ENCODE measurements around the gene IMMP1L. TPM values are rescaled to one million over a fixed set of nuclear protein-coding genes. Genes with fewer than 3 reads are reported as not detected.
A peak's percentile ranks its signal among the peaks of the same experiment; 100 is the strongest.

The IMMP1L gene
- total and polyA plus RNA-seq, 10 of the 15 experiments (the other 5 are each of a cell fraction or from before 2014, with no cell fraction given), result 29.4 to 145 (median 85.8) TPM

DNA sequence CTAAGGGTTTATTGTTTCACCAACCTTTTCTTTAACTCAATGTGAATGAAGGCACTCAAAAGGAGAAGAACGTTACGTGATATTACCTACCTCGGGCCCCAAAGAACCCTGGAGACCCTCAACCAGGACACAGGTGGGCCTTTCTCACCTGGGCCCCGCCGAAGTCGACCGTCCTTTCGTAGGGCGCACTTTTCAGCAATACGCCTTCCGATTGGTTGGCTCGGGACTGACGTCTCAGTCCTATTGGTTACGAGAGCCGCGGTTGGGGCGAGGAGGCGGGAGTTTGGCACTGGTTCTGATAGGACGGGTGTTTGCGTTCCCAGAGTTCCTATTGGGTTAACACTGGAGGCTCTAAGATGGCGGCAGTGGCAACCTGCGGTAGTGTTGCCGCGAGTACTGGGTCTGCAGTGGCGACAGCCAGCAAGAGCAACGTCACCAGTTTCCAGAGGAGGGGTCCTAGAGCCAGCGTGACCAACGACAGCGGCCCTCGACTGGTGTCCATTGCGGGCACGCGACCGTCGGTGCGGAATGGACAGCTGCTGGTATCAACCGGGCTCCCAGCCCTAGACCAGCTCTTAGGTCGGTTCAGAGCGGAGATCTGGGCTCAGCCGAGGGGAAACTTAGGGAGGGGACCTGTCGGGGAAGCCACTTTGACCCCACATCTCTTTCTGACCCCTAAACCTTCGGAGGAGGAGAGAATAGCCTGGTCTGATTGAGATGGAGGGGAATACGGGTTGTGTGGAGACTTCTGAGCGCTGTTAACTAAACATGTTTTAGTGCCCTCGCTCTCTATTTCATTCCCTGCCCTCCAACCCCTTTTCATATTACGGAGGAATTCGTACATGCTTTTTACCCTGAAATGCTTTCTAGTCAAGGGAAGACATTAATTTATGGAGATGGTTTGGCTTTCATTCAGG is at the start of gene IMMP1L, which contains the start of gene ELP4 (continued):
- TF ChIP-seq, protein P1, sequence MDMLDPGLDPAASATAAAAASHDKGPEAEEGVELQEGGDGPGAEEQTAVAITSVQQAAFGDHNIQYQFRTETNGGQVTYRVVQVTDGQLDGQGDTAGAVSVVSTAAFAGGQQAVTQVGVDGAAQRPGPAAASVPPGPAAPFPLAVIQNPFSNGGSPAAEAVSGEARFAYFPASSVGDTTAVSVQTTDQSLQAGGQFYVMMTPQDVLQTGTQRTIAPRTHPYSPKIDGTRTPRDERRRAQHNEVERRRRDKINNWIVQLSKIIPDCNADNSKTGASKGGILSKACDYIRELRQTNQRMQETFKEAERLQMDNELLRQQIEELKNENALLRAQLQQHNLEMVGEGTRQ (IDR thresholded peaks at IDR 0.05; ENCODE audit: borderline replicate concordance, low read depth, low read length), result no peak
- TF ChIP-seq E2F4 (IDR thresholded peaks at IDR 0.05; ENCODE audit: low read depth, low read length) (peak; percentile 70; the same call in 1 of the 2 replicates), SUZ12 (IDR thresholded peaks at IDR 0.05; ENCODE audit: unreplicated experiment) (no peak), BHLHE40 (IDR thresholded peaks at IDR 0.05; ENCODE audit: borderline replicate concordance in 1 of 2, low read depth in 2 of 2, low read length in 1 of 2) (peak in 1 of 2 experiments; percentile 81; a peak in 1 of 4 replicates), SRF (IDR thresholded peaks at IDR 0.05; ENCODE audit: low read depth in 2 of 2, low read length in 2 of 2) (no peak), SREBF2 (IDR thresholded peaks at IDR 0.05; ENCODE audit: low read length) (no peak), TCF7 (IDR thresholded peaks at IDR 0.05; ENCODE audit: borderline replicate concordance) (no peak), BRCA1 (IDR thresholded peaks at IDR 0.05; ENCODE audit: low read depth, low read length) (no peak), YY1 (IDR thresholded peaks at IDR 0.05; ENCODE audit: low read depth, low read length) (peak; percentile 98), POU2F2 (IDR thresholded peaks at IDR 0.05; ENCODE audit: borderline replicate concordance, low read depth, low read length) (no peak), ETV6 (conservative IDR thresholded peaks at IDR 0.05 in 1 of 2, IDR thresholded peaks at IDR 0.05 in 1 of 2; ENCODE audit: borderline replicate concordance in 1 of 2, low read depth in 1 of 2) (no peak), KDM1A (IDR thresholded peaks at IDR 0.05; ENCODE audit: borderline replicate concordance) (no peak), ZZZ3 (IDR thresholded peaks at IDR 0.05; ENCODE audit: control insufficient read depth, insufficient read length, low read depth) (no peak)
- TF ChIP-seq, protein P2, sequence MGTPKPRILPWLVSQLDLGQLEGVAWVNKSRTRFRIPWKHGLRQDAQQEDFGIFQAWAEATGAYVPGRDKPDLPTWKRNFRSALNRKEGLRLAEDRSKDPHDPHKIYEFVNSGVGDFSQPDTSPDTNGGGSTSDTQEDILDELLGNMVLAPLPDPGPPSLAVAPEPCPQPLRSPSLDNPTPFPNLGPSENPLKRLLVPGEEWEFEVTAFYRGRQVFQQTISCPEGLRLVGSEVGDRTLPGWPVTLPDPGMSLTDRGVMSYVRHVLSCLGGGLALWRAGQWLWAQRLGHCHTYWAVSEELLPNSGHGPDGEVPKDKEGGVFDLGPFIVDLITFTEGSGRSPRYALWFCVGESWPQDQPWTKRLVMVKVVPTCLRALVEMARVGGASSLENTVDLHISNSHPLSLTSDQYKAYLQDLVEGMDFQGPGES (IDR thresholded peaks at IDR 0.05), result peak; percentile 90
- TF ChIP-seq, protein P3, sequence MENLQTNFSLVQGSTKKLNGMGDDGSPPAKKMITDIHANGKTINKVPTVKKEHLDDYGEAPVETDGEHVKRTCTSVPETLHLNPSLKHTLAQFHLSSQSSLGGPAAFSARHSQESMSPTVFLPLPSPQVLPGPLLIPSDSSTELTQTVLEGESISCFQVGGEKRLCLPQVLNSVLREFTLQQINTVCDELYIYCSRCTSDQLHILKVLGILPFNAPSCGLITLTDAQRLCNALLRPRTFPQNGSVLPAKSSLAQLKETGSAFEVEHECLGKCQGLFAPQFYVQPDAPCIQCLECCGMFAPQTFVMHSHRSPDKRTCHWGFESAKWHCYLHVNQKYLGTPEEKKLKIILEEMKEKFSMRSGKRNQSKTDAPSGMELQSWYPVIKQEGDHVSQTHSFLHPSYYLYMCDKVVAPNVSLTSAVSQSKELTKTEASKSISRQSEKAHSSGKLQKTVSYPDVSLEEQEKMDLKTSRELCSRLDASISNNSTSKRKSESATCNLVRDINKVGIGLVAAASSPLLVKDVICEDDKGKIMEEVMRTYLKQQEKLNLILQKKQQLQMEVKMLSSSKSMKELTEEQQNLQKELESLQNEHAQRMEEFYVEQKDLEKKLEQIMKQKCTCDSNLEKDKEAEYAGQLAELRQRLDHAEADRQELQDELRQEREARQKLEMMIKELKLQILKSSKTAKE (IDR thresholded peaks at IDR 0.05; ENCODE audit: low read depth, poor library complexity, severe bottlenecking), result no peak
- TF ChIP-seq, protein P4, sequence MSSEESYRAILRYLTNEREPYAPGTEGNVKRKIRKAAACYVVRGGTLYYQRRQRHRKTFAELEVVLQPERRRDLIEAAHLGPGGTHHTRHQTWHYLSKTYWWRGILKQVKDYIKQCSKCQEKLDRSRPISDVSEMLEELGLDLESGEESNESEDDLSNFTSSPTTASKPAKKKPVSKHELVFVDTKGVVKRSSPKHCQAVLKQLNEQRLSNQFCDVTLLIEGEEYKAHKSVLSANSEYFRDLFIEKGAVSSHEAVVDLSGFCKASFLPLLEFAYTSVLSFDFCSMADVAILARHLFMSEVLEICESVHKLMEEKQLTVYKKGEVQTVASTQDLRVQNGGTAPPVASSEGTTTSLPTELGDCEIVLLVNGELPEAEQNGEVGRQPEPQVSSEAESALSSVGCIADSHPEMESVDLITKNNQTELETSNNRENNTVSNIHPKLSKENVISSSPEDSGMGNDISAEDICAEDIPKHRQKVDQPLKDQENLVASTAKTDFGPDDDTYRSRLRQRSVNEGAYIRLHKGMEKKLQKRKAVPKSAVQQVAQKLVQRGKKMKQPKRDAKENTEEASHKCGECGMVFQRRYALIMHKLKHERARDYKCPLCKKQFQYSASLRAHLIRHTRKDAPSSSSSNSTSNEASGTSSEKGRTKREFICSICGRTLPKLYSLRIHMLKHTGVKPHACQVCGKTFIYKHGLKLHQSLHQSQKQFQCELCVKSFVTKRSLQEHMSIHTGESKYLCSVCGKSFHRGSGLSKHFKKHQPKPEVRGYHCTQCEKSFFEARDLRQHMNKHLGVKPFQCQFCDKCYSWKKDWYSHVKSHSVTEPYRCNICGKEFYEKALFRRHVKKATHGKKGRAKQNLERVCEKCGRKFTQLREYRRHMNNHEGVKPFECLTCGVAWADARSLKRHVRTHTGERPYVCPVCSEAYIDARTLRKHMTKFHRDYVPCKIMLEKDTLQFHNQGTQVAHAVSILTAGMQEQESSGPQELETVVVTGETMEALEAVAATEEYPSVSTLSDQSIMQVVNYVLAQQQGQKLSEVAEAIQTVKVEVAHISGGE (CRISPR knock-in tag; IDR thresholded peaks at IDR 0.05), result no peak

Measured in GM12878 (cell line).